PC-9 (cell line): ENCODE data around the gene KRTAP10-3.

ENCODE experiments used
- EZH2 ChIP-seq: fragments of 200-600 bp; sonication (generic); IDR thresholded peaks from 2 replicates; pipeline ENCODE4 v1.8.0; 2017; ENCODE audit warnings: antibody characterized with exemption, low read depth
- TF ChIP-seq, protein P1 (sequence below): fragments of 200-600 bp; sonication (generic); conservative IDR thresholded peaks from 2 replicates; pipeline ENCODE4 v1.6.1; 2017; ENCODE audit warnings: mixed run types, antibody characterized with exemption, mild to moderate bottlenecking, moderate library complexity

DNA sequence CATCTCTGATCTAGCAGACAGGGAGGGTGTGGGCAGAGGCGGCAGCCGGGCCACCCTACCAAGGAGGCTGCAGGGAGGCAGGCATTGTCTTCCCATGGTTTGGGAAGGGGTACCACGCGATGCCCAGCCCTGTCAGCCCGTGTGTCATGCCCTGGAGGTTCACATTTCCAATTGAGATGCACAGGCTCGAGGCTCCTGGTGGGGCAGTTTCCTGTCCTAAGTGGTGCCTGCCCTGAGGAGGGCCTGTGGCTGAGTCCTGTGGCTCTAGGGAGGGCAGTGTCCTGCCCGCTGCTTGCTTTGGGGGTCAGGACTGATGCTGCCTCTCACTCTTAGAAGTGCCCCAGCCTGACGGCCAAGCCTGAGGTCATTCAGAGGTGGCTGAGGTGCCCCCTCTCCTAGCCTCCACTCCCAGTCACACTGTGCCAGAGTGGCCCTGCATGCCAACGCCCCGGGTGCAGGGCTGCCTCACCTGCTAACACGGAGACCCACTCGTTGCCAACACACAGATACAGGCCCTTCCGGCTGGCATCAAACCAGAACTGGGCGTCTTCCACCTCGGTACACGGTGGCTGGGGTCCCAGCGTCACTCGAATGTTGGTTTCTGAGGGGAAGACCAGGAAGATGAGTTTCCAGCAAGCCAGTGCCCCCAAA is 30.5 kb downstream of the KRTAP10-3 start:
- TF ChIP-seq, protein P1, sequence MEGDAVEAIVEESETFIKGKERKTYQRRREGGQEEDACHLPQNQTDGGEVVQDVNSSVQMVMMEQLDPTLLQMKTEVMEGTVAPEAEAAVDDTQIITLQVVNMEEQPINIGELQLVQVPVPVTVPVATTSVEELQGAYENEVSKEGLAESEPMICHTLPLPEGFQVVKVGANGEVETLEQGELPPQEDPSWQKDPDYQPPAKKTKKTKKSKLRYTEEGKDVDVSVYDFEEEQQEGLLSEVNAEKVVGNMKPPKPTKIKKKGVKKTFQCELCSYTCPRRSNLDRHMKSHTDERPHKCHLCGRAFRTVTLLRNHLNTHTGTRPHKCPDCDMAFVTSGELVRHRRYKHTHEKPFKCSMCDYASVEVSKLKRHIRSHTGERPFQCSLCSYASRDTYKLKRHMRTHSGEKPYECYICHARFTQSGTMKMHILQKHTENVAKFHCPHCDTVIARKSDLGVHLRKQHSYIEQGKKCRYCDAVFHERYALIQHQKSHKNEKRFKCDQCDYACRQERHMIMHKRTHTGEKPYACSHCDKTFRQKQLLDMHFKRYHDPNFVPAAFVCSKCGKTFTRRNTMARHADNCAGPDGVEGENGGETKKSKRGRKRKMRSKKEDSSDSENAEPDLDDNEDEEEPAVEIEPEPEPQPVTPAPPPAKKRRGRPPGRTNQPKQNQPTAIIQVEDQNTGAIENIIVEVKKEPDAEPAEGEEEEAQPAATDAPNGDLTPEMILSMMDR, result no peak
- TF ChIP-seq EZH2, result no peak
